Chondrocyte (in vitro differentiated cells): ENCODE results near the gene MARCHF11. TPM values are rescaled to one million over a fixed set of nuclear protein-coding genes. Genes with fewer than 3 reads are reported as not detected.

Experiments
- DNase-seq: peaks from one replicate; pipeline ENCODE4 v3.0.0; 2021; ENCODE audit warnings: mixed read lengths, low spot score
- H3K27ac Mint-ChIP-seq: one replicate; pipeline ENCODE4 v1.8.0; 2021; ENCODE audit warnings: mild to moderate bottlenecking, moderate library complexity, mixed read lengths; ENCODE audit not compliant: unreplicated experiment
- H3K27me3 Mint-ChIP-seq: 2 replicates; pipeline ENCODE4 v1.8.0; 2021; ENCODE audit warnings: low read depth, mixed read lengths
- H3K36me3 Mint-ChIP-seq: 2 replicates; pipeline ENCODE4 v1.8.0; 2021; ENCODE audit warnings: low read depth, mixed read lengths
- H3K4me1 Mint-ChIP-seq: 2 replicates; pipeline ENCODE4 v1.8.0; 2021; ENCODE audit warnings: low read depth, mild to moderate bottlenecking, mixed read lengths
- H3K4me3 Mint-ChIP-seq: one replicate; pipeline ENCODE4 v1.8.0; 2021; ENCODE audit warnings: mild to moderate bottlenecking, moderate library complexity, mixed read lengths; ENCODE audit not compliant: unreplicated experiment
- H3K9me3 Mint-ChIP-seq: 2 replicates; pipeline ENCODE4 v1.8.0; 2021; ENCODE audit warnings: low read depth, mixed read lengths
- total RNA-seq: library from RNA; stranded (reverse); gene quantifications from 3 replicates; pipeline ENCODE4 v1.2.1, GENCODE V29; 2021
- TF ChIP-seq, protein P1 (sequence below): fragments of 200-600 bp; sonication (generic); IDR thresholded peaks from 2 replicates; pipeline ENCODE4 v1.5.0; 2021; ENCODE audit warnings: antibody characterized with exemption, mild to moderate bottlenecking, moderate library complexity

The MARCHF11 gene
- total RNA-seq, 1 donor from 2014 or later, result not detected

DNA sequence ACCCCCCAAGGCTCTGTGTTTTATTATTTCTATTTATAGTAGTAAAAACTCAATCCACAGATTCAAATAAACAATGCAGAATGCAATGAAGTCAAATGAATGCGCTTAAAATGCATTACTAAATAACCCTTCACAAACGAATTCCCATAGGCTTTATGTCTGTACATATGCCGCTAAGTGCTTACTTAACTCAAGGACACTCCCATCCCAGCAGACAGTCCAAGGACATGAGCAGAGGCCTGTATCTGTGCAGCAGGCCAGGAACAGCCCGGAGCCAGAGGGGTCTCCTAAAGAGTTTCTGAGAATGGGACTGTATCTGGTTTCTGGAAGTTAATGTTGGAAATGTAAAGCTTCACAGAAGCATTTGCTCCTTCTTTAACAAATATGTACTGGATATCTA is 59.8 kb downstream of the MARCHF11 start:
- DNase-seq, result no peak
- TF ChIP-seq, protein P1, sequence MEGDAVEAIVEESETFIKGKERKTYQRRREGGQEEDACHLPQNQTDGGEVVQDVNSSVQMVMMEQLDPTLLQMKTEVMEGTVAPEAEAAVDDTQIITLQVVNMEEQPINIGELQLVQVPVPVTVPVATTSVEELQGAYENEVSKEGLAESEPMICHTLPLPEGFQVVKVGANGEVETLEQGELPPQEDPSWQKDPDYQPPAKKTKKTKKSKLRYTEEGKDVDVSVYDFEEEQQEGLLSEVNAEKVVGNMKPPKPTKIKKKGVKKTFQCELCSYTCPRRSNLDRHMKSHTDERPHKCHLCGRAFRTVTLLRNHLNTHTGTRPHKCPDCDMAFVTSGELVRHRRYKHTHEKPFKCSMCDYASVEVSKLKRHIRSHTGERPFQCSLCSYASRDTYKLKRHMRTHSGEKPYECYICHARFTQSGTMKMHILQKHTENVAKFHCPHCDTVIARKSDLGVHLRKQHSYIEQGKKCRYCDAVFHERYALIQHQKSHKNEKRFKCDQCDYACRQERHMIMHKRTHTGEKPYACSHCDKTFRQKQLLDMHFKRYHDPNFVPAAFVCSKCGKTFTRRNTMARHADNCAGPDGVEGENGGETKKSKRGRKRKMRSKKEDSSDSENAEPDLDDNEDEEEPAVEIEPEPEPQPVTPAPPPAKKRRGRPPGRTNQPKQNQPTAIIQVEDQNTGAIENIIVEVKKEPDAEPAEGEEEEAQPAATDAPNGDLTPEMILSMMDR, result no peak
- no peak overlapping the region for H3K4me3 Mint-ChIP-seq
- H3K27me3 Mint-ChIP-seq, result peaks cover 2% of the 10 kb centered on the region
- no peak overlapping the region for H3K27ac Mint-ChIP-seq
- H3K36me3 Mint-ChIP-seq, result no peaks in the 10 kb centered on the region
- H3K4me1 Mint-ChIP-seq, result no peaks in the 10 kb centered on the region
- H3K9me3 Mint-ChIP-seq, result peaks cover 5% of the 10 kb centered on the region

DNA sequence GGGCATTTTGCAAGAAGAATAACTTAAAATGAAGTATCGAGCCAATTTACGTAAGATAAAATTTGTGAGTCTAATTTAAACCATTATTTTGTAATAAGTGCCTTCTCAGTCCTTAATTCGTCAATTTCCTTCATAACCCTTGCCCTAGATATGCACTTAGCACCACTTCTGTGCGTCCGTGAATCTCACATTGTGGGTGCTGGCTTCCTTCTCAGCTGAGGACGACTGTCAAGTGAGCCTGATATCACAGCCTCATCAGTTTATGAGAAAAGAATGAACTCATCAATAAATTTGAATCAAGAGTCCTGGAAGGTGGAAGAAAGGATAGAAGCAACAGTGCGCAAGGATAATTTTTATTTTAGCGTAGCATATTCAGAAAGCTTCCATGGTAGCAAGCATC is 64.5 kb downstream of the MARCHF11 start:
- DNase-seq, result no peak
- Mint-ChIP-seq H3K4me1 (no peaks in the 10 kb centered on the region), H3K36me3 (no peaks in the 10 kb centered on the region), H3K9me3 (peaks cover 6% of the 10 kb centered on the region), H3K27ac (no peak overlapping the region), H3K4me3 (no peak overlapping the region), H3K27me3 (peaks cover 3% of the 10 kb centered on the region)
- TF ChIP-seq, protein P1, result no peak

DNA sequence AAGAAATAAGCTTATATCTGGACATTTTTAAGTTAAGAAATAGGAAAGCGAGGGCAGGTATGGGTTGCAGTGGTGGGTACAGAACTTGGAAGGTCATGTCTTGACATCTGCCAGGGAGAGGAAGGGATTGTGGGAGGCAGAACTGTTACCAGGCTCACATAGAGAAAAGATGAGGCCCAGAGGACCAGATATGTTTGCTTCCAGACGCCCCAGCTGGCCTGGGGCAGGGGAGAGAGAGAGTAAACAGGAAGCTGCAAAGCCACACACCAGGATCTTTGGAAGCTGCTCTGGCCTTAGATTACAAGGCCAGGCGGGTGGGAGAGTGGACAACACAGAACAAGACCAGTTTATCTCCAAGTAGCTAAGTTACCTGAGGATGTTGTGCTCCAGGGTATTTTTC is 71.2 kb downstream of the MARCHF11 start:
- Mint-ChIP-seq H3K27ac (no peak overlapping the region), H3K4me1 (no peaks in the 10 kb centered on the region), H3K27me3 (no peaks in the 10 kb centered on the region), H3K36me3 (no peaks in the 10 kb centered on the region), H3K4me3 (no peak overlapping the region), H3K9me3 (peaks cover 12% of the 10 kb centered on the region)
- TF ChIP-seq, protein P1, result no peak
- no peak for DNase-seq

DNA sequence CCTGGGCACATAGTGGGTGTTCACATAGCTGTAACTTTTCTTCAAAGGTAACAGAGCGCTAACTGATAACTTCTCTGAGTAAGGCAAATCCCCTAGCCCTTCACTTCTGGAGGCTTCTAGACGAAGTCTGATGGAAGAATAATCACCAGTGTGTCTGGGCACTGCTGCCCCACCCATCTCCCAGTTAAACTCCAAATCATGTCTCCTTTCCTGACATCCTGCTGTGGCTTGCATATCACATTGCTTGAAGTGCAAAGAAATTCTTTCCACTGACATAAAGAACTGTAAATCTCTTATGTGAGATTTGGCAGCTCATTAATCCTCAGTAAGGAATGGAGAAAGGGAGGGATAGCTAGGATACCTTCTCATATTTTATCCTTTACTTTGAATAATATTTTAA is 74.6 kb downstream of the MARCHF11 start:
- no peak overlapping the region for H3K4me3 Mint-ChIP-seq
- no peaks in the 10 kb centered on the region for H3K36me3 Mint-ChIP-seq
- H3K9me3 Mint-ChIP-seq, result peaks cover 15% of the 10 kb centered on the region
- no peak for DNase-seq
- H3K27ac Mint-ChIP-seq, result no peak overlapping the region
- no peaks in the 10 kb centered on the region for H3K27me3 Mint-ChIP-seq
- TF ChIP-seq, protein P1, result no peak
- H3K4me1 Mint-ChIP-seq, result no peaks in the 10 kb centered on the region

DNA sequence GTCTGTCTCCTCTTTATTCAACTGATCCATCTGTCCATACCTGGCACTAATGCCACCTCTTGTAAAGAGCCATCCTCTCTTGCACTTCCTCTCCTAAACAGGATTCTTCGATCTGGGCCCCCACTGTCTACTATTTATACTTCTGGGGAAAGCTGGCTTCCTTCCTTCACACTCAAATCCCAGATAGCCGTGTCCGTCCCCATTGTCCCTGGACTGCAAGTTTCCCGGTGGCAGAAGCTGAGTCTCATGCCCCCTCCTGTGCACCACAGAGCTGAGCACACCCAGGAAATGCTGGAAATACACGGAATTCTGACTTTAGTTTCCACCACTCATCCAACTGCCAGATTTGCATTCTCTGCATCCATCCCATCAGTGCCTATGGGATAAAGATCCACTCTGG is 84.0 kb downstream of the MARCHF11 start:
- H3K9me3 Mint-ChIP-seq, result no peaks in the 10 kb centered on the region
- H3K36me3 Mint-ChIP-seq, result no peaks in the 10 kb centered on the region
- no peak overlapping the region for H3K27ac Mint-ChIP-seq
- DNase-seq, result no peak
- TF ChIP-seq, protein P1, result no peak
- H3K27me3 Mint-ChIP-seq, result peaks cover 19% of the 10 kb centered on the region
- no peaks in the 10 kb centered on the region for H3K4me1 Mint-ChIP-seq
- no peak overlapping the region for H3K4me3 Mint-ChIP-seq
